ENCODE results near the gene GAREM1.

- TF ChIP-seq CTCF (conservative IDR thresholded peaks at IDR 0.05; ENCODE audit: low read depth, low read length) (no peak), EZH2 (IDR thresholded peaks at IDR 0.05; ENCODE audit: low read length, unreplicated experiment) (no peak)
Measured at GRCh38 chr18:32373505-32373904, 97.2 kb downstream of the GAREM1 start.
